HG02870 (cell line): Measurements from ENCODE around the gene IRF8.
A peak's percentile ranks its signal among the peaks of the same experiment; 100 is the strongest.

ENCODE experiments used
- ATAC-seq: cut with Tn5 transposase; IDR thresholded peaks from one replicate; pipeline ENCODE4 v1.9.1; 2021; ENCODE audit warnings: mild to moderate bottlenecking, moderate library complexity; ENCODE audit not compliant: unreplicated experiment

The IRF8 gene

DNA sequence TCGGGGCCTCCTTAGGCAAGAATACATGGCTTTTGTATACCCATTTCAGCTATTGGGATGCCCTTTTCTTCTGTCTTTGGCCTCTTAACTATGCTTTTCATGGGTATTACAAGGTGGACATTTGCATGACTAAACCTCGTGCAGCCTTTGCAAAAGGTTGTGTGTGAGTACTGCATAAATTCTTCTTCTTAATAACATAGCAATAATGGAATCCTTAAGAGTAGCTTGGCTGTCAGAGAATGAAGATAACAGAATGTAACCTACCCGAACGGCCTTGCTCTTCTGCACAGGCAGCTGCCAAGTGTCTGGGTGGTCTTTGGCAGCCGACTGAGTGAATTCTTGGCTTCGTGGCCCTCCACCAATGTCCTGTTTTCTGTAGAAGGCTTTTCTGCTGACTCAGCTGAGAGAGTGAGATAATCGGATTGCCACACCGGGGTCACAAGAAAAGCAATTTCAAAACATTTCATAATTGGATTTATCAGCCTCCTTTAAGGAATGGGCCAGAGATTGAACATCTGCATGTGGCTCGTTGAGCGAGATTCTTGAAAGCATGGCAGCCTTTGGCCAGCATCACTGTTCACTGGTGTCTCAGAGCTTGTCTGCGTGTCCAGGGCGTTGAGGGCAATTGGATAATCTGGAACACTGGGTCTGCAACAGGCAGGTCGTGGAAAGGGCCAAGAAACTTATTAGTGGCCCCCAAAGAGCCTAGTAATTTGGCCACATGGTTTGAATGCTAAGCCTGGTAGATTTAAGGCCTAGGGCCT, 13.4 kb downstream of the IRF8 start:
- no peak for ATAC-seq

DNA sequence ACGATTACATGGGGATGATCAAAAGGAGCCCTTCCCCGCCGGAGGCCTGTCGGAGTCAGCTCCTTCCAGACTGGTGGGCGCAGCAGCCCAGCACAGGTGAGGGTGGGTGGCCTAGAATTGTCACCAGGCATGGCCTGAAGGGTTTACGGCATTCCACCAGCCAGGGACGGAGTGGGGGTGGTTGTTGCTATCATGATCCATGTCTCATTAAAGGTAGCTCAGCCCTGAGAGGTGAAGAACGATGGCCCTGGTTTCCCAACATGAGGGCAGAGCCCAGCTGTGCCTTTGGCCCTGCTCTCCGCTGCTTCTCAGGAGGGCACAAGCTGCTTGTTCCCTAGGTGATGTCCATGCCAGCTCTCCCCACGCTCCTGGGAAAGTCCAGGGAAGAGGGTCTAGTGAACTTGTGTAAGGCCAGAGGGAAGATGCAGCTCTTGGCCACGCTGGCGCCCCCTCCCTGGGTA, 14.2 kb downstream of the IRF8 start:
- ATAC-seq: no peak

DNA sequence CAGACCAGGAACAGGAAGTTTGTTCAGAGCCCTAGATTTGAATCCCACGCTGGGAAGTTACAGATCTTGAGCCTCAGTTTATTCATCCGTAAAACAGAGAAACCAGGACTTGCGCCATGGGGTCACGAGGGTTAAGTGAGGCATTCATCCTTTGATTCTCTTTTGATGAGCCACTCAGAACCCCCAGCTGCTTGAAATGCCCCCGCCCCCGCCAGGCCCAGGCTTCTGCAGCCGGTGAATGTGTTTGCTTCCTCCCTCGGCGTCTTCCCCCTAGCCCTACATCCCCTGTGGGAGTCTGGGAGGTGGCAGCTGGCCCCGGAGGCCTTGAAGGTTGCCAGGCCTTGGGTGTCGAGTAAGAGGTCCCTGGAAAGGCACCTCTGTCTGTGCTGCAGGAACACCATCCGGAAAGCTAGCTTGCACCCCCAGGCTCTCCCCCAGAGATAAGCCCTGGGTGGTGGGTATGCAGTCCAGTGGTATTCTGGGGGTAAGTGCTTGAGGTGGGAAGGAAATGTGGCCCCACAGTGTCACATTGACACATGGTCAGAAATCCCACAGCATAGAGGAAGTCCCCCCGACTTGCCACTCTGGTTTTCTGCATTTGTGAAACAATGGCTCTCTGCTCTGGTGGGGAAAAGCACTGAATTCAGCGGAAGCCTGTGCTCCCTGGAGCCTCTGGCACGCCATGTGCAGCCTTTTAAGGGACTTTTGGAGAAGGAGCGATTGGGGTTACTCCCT, 14.9 kb downstream of the IRF8 start:
- no peak for ATAC-seq

DNA sequence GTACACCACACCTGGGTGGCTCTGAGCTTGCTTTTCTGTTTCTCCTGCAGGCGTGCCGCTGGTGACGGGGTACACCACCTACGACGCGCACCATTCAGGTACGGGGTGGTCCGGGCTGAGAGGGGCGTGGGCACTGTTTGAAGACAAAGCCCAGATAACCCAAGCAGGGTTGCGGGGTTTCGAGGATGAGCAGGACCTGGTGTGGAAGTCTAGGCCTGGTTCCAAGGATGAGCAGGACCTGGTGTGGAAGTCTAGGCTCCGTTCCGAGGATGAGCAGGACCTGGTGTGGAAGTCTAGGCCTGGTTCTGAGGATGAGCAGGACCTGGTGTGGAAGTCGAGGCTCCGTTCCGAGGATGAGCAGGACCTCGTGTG, 15.4 kb downstream of the IRF8 start:
- no peak for ATAC-seq

DNA sequence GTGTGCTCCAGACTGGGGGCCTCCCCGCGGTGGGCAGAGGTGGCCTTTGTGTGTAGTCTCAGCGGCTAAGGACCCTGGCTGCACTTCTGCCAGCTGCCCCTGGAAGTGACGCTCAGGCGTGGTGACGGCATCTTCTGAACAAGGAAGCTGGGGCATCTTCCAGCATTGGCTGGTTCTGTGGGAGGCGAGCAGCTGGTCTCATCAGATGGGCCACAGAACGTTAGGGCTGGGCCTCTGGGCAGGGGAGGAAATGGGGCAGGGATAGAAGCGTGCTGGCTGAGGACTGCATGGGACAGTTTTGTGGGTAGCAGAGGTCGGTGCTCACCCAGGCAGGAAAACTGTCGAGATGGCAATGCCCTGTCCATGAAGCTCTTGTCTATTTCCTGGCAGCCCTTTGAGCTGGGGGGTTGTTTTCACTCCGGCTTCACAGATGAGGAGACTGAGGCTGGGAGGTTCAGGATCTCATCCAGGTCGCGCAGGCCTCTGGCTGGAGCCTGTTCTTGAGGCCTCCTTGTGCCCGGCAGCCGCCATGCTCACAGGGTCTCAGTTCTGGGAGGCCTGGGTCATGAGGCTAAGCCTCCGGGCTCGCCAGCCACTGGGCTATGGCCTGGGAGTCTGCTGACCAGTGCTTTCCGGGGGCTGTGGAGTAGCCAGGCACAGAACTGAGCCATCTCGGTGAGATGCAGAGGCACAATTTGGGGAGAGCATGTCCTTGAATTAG, 16.3 kb downstream of the IRF8 start:
- no peak for ATAC-seq

DNA sequence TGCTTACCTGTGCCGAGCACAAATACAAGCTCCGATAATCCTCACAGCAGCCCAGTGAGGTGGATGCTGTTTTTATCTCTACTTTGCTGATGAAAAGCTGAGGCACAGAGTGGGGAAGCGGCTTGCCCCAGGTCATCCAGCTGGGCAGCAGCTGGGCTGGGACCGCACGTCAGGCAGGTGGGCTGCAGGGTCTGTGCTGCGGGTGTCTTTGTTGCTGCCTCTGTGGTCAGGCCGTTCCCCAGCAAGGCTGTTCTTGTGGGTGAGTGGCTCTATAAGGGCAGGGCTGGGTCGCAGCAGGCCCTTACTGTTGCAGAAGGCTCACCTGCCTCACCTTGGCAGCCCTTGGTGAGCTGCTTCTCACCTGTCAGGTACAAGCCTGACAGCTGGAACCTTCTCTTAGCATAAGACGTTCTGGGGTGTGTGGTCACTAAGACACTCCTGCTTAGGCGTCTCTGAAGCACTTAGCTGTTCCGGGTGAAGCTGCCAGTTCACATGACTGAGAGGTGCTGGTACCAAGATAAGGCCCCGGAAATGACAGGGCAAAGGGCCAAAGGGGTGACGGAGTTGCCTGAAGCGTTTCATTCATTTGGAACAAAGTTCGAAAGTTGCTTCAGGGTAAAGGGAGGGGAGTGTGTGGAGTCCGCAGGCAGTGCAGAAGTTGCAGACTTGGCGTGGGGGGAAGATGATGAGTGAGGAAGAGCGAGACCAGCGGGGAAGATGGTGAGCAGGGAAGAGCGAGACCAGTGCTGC, 17.4 kb downstream of the IRF8 start:
- no peak for ATAC-seq

DNA sequence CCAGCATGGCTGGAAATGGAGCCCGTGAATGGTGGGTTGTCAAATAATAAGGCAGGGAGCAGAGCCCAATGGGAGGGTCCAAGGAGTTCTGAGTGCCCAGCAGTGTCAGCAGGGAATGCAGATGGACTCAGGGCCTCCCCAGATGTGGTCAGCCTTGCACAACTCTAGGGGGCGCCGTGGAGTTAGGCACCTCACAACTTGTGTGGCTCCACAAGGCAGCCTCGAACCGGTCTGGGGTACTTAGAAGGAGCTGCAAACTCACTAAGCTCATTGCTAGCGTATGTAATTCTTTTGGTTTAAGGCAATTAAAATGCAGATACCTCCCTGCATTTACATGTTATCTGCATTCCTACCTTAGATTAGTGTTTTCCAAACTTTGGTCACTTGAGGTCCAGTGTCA, 18.1 kb downstream of the IRF8 start:
- ATAC-seq: no peak

DNA sequence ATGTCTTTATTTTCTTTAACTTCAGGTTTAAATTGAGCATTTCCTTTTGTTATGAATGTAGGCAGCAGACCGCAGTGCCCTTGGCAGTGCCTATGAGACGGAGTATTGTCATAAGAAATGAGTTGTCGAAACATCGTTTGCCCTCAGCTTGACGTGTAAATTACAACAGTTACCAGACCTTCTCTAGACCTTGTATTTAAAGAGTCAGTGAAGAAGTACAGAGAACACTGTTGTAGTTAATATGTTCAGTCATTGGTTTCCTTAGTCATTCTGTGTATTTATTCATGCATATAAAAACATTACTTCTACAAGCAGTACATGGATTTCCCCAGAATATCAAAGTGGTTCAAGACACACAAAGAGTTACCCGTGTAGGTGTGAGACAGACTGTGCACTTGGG, 19.0 kb downstream of the IRF8 start:
- peak; percentile 68 for ATAC-seq

DNA sequence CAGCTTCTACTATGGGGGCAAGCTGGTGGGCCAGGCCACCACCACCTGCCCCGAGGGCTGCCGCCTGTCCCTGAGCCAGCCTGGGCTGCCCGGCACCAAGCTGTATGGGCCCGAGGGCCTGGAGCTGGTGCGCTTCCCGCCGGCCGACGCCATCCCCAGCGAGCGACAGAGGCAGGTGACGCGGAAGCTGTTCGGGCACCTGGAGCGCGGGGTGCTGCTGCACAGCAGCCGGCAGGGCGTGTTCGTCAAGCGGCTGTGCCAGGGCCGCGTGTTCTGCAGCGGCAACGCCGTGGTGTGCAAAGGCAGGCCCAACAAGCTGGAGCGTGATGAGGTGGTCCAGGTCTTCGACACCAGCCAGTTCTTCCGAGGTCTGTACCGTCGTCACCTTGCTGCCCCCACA, 19.5 kb downstream of the IRF8 start:
- no peak for ATAC-seq

DNA sequence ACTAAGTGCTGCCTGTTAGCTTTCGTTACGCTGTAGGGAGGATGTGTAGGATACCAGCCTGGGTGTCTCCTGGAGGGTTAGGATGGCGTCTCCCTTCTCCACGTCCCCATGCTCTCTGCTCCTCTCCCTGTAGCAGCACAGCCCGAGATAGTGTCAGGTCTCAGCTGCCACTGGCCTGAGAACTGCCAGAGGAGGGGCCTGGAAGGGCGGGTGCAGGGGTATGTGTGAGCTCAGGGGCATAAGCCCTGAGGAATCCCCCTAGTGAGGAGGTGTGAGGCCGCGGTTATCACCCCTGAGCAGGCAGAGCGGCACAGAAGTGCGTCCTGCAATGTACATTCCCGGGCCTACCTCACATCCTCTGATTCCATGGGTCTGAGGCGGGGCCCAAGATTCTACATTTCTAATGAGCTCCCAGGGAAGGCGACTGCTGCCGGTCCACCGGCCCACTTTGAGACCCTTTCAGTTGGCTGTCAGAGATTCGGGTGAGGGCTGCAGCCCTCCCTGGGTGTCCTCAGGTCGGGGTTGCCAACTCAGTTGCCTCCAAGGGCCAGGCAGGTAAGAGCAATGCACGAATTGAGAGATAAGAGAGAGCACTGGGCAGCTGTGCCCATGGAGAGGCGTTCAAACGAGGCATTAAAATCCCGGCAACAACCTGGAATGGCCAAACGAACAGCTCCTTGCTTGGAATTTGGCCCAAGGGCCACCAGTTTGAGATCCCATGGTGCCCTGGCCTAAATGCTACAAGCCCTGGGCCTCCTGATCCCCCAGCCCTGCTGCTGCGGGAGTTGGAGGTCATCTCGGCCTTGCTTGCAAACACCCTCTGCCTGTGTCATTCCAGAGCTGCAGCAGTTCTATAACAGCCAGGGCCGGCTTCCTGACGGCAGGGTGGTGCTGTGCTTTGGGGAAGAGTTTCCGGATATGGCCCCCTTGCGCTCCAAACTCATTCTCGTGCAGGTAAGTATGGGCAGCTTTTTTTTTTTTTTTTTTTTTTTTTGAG, 20.6 kb downstream of the IRF8 start:
- no peak for ATAC-seq

DNA sequence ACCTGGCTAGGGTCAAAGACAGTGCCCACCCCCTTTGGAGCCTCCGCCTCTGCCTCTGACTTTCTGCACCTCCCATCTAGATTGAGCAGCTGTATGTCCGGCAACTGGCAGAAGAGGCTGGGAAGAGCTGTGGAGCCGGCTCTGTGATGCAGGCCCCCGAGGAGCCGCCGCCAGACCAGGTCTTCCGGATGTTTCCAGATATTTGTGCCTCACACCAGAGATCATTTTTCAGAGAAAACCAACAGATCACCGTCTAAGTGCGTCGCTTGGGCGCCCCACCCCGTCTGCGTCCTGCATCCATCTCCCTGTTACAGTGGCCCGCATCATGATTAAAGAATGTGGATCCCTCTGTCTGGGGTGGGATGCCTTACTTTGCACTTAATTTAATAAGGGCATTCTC, 22.1 kb downstream of the IRF8 start:
- no peak for ATAC-seq

DNA sequence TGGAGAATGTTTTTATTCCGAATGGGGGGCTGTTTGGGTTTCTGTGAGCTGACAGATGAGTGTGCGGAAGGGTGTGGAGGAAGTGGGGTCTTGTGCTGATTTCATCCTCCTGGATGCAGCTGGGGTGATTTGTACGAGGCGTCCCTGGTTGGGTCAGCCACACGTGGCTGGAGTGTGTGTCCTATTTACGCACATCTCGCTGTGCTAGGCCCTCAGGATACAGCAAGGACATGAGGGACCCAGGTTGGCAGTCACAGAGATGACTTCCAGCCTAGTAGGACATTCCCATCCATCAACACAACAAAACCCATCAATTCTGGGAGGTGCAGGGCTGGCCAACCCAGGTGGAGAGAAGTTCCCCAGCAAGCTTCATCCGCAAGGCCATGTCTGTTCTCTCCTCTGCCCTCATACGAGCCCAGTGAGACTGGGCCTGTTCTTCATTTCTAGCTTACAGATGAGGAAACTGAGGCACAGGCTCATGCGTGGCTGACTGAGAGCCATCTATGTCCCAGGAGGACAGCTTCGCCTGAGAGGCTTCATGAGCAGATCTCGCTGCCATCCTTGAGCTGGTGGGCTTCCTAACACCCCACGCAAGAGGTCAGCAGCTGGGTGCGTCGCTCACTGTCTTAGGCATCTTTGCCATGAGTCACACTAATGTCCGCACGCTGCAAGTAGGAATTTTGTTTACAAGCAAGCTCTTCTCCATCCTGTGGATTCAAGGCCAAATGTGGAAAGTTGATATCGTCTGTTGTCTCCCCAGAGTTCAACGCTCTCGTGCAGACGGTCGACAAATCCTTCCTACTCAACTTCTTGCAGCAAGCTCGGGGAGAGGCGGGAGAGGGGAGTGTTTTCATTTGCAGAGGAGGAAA, 24.4 kb downstream of the IRF8 start:
- no peak for ATAC-seq

DNA sequence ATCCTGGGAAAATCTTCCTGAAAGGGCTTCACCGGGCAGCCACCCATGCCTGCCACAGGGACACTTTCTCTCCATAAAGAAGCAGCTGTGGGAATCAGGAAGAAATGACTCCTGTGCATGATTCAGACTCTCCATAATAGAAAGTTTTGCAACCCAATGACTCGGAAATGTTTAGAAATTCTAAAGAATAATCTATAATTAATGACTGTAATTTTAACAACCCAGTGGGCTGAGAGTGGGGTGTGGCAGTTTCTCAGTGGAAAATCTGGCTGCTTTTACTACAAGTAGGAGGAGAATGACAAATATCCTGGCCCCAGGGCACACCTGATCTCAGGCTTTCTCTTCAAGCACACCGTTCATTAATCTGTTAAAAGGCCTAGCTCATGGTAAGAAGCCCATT, 25.7 kb downstream of the IRF8 start:
- ATAC-seq: no peak

DNA sequence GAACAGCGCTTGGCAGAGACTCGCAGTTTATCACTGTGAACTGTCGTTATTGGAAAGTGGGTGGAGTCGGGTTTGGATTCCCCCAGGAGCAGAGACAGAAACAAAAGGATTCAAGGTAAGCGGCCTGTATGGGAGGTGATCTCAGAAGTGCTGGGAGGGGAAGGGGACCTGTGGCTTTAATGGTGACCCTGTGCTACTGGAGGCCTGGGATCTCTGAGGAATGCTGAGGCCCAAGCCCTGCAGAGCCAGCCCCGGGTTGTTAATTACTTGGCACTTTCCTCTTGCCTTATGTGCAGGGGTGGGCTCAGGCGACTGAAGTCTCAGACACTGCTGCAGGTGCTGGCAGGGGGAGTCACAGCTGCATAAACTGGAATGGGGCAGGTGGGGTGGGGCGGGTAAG, 27.4 kb downstream of the IRF8 start:
- no peak for ATAC-seq

DNA sequence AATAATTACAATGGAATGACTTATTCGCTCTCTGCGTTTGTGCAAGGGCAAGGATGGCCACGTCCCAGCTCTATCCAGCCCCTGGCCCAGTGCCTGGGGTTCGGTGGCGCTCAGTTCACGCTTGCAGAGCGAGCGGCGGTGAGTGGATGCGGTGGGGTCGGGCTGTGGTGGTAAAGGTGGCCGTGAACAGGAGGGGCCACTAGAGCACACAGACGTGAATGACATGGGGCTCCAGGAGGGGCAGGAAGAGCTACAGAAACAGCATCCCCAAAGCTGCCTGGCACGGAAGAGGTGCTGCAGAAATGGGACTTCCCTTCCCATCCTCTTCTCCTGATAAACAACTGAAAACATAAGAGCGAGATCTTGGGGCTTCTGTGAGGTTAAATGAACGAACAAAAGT, 28.4 kb downstream of the IRF8 start:
- no peak for ATAC-seq

DNA sequence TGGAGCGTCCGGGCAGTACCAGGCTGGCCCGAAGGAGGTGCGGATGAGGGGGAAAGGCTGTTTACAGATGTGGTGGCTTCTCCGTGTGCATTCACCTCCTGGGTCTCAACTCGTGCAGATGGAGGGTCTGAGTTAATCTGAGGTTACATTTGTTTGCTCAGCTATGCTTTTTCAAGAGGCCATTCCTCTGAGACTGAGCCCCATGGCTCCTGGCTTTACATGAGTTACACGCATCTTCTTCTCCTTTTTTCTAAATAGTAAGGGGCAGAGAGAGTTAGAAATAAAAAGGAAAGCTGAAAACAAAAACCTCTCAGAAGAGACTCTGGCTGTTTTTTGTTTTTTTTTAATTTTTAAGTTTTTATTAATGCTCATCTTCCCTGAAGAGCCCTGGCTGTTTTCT, 29.0 kb downstream of the IRF8 start:
- ATAC-seq: no peak

DNA sequence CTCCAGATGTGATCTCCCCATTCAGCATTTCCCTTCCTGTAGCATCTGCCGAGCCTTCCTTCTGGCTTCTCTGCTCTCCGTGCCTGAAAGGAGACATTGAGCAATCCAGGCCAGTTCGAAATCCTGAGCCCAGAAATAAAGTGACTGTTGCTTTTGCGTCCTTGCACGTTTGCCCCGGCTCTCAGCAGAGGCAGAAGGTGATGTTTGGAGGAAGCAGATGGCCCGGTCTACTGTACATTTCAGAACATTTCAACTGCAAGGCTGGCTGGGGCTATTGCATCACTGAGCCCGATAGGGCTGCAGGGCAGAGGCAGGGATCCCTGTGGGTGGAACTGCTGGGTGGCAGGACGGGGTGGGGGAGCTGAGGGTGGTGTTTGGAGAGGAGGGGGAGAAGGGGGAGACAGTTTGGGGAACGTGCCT, 29.4 kb downstream of the IRF8 start:
- ATAC-seq: no peak

DNA sequence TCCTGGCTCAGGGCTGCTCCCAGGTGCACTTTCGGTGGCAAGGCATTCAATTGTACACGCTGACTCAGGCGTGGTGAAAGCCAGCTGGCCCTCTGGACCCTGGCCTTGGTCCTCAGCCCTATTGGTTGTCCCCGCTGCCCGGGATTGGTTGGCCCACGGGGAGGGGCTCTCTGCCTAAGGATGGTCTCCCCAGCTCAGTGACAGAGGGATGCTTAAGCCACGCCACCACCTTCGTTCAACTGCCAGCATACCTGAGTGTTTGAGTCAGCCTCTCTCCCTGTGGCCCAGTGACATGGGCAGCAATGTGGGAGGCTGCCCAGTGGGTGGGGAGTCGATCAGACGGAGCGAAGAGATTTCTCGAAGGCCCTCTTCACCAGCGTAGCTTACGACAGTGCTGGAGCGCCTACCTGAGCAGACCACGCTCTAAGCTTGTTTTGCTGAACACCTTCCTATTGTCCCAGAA, 30.3 kb downstream of the IRF8 start:
- ATAC-seq: no peak

DNA sequence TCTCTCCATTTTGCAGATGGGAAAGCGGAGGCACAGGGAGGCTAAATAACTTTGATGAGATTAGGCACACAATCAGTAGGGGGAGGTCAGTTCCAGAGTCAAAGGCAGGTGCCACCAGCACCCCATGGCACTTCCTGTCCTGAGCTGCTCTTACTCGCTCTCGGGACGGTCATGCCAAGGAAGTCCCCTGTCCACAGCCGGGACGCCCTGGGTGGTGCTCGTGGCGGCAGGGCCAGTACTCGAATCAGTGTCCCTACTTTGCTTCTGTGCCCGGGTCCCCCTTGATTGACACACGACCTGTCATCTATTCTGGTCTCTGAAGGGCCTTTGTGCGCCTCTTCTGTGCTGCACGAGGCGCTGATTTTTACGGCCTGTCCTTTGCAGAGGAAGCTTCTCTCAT, 31.3 kb downstream of the IRF8 start:
- no peak for ATAC-seq
